Measurements from ENCODE around the gene ATP2B2. TPM values are rescaled to one million over a fixed set of nuclear protein-coding genes. Genes with fewer than 3 reads are reported as not detected.

Gene ATP2B2
- total and polyA plus RNA-seq, 9 of the 15 experiments (the other 6 are each of a cell fraction or from before 2014, with no cell fraction given), result 0.06 TPM; not detected in 8

DNA sequence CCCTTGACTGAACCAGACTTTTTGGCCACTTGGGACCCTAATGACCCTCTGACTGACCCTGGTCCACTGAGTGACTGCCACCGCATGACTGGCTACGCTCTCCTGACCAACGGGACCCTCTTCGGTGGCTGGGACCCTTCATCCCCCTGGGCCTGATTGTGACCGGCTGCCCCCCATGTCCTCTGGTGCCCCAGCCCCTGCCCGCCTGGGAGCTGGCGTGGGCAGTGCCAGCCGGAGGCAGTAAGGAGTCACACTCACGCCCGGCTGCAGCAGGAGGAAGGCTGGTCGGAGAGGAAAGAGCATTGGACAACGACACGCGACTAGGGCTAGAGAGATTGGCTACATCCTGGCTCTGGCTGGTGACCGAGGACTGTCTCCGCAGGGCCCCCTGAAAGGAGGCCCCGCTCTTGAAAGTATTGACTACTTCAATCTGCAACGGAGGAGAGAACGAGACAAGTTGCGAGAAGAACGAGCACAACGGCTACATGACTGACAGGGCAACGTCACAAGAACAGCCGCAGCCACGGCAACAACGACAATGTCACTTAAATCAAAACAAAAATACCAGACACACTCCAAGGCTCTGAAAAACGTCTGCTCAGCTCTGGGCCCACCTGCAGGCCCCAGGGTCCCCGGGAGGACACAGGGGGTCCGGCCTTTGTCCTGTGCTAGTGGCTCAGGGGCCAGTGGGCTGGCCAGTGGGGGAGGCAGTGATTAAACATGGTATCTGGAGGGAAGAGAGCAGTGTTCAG lies 169.3 kb downstream of the ATP2B2 start:
- peak in 1 of 4 experiments; percentile 15 for DNase-seq (ENCODE audit: extremely low read depth in 1 of 4, low spot score in 3 of 4)
- POLR2A ChIA-PET, result interaction anchor here (0.6 kb wide), 1 partner anchor 106 kb away, joined by 3 read pairs; no protein-coding TSS in a partner anchor
- Histone ChIP-seq H3K4me2 (ENCODE audit: insufficient read depth, low read length) (no peak overlapping the region), H3K4me1 (replicated peaks in 1 of 2; ENCODE audit: control insufficient read depth in 2 of 2, insufficient read depth in 2 of 2, low read length in 2 of 2) (peaks cover 0 to 27% of the 10 kb centered on the region in 2 experiments; a peak in 3 of 5 replicates), H3K27ac (ENCODE audit: extremely low read depth, low read depth, low read length) (no peak overlapping the region), H3K4me3 (no peak overlapping the region), H3K9me1 (ENCODE audit: control insufficient read depth, insufficient read depth, low read length) (peaks cover 5% of the 10 kb centered on the region), H3K79me2 (ENCODE audit: control insufficient read depth, insufficient read depth, low read length) (no peaks in the 10 kb centered on the region), H4K20me1 (replicated peaks; ENCODE audit: control insufficient read depth, insufficient read depth, low read length) (peaks cover 11% of the 10 kb centered on the region), H3K36me3 (ENCODE audit: control insufficient read depth, insufficient read depth, low read length) (no peaks in the 10 kb centered on the region), H3K9ac (ENCODE audit: insufficient read depth in 1 of 2, low read depth in 2 of 2, low read length in 2 of 2) (peak overlapping the region in 1 of 2 experiments; percentile 42; a peak in 2 of 4 replicates), H3K9me3 (replicated peaks; ENCODE audit: control insufficient read depth, insufficient read depth, low read depth, low read length) (no peaks in the 10 kb centered on the region), H2AFZ (ENCODE audit: low read depth, low read length) (no peak overlapping the region), H3K27me3 (ENCODE audit: control insufficient read depth in 2 of 2, insufficient read depth in 2 of 2, low read length in 2 of 2) (peaks cover 66 to 97% of the 10 kb centered on the region in 2 experiments)
- peak; percentile 58 for FAIRE-seq
- in situ Hi-C loops (cut with MboI), result no loop called here
- TF ChIP-seq HSF4 (CRISPR knock-in tag; IDR thresholded peaks at IDR 0.05; ENCODE audit: borderline replicate concordance) (no peak), CHCHD3 (CRISPR knock-in tag; IDR thresholded peaks at IDR 0.05) (no peak), ZNF395 (CRISPR knock-in tag; IDR thresholded peaks at IDR 0.05) (no peak), EGR1 (conservative IDR thresholded peaks at IDR 0.05) (no peak), NFYB (IDR thresholded peaks at IDR 0.05; ENCODE audit: extremely low read depth, insufficient read length) (no peak), SLC30A9 (CRISPR knock-in tag; IDR thresholded peaks at IDR 0.05) (no peak), TFAP4 (CRISPR knock-in tag; IDR thresholded peaks at IDR 0.05; ENCODE audit: borderline replicate concordance) (peak; percentile 9; the same call in 1 of the 2 replicates), EHMT2 (IDR thresholded peaks at IDR 0.05) (no peak), CREB1 (IDR thresholded peaks at IDR 0.05) (no peak), CREB1 (CRISPR knock-in tag; IDR thresholded peaks at IDR 0.05) (no peak), SRSF9 (IDR thresholded peaks at IDR 0.05; ENCODE audit: borderline replicate concordance, low read depth, low read length) (no peak), RUNX1 (IDR thresholded peaks at IDR 0.05; ENCODE audit: low read depth) (no peak)
- TF ChIP-seq, protein P1, sequence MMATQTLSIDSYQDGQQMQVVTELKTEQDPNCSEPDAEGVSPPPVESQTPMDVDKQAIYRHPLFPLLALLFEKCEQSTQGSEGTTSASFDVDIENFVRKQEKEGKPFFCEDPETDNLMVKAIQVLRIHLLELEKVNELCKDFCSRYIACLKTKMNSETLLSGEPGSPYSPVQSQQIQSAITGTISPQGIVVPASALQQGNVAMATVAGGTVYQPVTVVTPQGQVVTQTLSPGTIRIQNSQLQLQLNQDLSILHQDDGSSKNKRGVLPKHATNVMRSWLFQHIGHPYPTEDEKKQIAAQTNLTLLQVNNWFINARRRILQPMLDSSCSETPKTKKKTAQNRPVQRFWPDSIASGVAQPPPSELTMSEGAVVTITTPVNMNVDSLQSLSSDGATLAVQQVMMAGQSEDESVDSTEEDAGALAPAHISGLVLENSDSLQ (IDR thresholded peaks at IDR 0.05), result peak; percentile 92
- no TSS peak for BruUV-seq (replicated peaks)
- CTCF ChIA-PET (ENCODE audit: low intra/inter-chr PET ratio), result no interaction called here
- no peak for ATAC-seq
- 18% methylated on average over 29 of the region's 29 CpGs for WGBS (ENCODE audit: insufficient coverage, low coverage, missing lambda C conversion rate)
- intact Hi-C loops (cut with micrococcal nuclease), result loop anchor here (5.0 kb wide), 1 partner anchor 71 kb away; no protein-coding TSS in a partner anchor
